Suprapubic skin (tissue), 4 donors: ENCODE results near the gene GRAP2.

Experiments
- EP300 ChIP-seq: sonication (generic); formaldehyde crosslinking; IDR thresholded peaks from one replicate; pipeline ENCODE4 v1.6.1; 2017; ENCODE audit warnings: antibody characterized with exemption
- POLR2A ChIP-seq, 2 donors: fragments of 450-650 bp; IDR thresholded peaks; one replicate each; pipeline ENCODE4 v1.6.1; 2017; ENCODE audit warnings: antibody characterized with exemption in 2 of 2, mild to moderate bottlenecking in 2 of 2, moderate library complexity in 2 of 2
- POLR2AphosphoS5 ChIP-seq, 3 donors: sonication (generic); formaldehyde crosslinking; IDR thresholded peaks; one replicate each; pipeline ENCODE4 v1.6.1; 2017; ENCODE audit warnings: antibody characterized with exemption in 3 of 3
- TF ChIP-seq, protein P1 (sequence below), 2 donors: fragments of 200-600 bp in 1 of 2; fragments of 450-650 bp in 1 of 2; sonication (generic) in 1 of 2; IDR thresholded peaks; one replicate each; pipeline ENCODE4 v1.5.1; 2016 to 2019; ENCODE audit warnings: antibody characterized with exemption in 2 of 2, mild to moderate bottlenecking in 1 of 2, moderate library complexity in 1 of 2

DNA sequence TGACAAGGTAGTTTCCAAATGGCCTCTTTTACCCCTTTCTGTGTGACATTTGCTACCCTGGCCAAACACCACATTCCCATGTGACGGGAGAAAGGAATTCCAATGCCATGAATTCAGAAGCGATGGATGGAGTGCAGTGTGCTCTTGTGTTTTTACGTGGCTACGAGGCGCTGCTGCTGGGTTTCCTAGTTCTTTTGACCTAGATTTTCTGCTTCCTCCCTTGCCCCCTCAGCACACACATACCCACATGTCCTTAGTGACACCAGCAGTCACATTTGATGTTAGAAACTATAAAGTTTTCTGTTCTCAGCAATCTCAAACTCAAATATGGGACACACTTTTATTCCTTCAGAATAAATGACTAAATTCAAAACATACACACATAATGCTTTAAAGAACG lies 51.5 kb downstream of the GRAP2 start:
- TF ChIP-seq, protein P1, sequence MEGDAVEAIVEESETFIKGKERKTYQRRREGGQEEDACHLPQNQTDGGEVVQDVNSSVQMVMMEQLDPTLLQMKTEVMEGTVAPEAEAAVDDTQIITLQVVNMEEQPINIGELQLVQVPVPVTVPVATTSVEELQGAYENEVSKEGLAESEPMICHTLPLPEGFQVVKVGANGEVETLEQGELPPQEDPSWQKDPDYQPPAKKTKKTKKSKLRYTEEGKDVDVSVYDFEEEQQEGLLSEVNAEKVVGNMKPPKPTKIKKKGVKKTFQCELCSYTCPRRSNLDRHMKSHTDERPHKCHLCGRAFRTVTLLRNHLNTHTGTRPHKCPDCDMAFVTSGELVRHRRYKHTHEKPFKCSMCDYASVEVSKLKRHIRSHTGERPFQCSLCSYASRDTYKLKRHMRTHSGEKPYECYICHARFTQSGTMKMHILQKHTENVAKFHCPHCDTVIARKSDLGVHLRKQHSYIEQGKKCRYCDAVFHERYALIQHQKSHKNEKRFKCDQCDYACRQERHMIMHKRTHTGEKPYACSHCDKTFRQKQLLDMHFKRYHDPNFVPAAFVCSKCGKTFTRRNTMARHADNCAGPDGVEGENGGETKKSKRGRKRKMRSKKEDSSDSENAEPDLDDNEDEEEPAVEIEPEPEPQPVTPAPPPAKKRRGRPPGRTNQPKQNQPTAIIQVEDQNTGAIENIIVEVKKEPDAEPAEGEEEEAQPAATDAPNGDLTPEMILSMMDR (IDR thresholded peaks at IDR 0.05): no peak
- TF ChIP-seq POLR2AphosphoS5 (IDR thresholded peaks at IDR 0.05) (no peak), EP300 (no peak), POLR2A (IDR thresholded peaks at IDR 0.05) (no peak)
